ENCODE results near the gene AFG3L2.
"Not testable (repeated sequence)": the region's sequence is repeated elsewhere in the genome, so short reads cannot be mapped to it uniquely, and the experiment has no call there.

Gene AFG3L2

DNA sequence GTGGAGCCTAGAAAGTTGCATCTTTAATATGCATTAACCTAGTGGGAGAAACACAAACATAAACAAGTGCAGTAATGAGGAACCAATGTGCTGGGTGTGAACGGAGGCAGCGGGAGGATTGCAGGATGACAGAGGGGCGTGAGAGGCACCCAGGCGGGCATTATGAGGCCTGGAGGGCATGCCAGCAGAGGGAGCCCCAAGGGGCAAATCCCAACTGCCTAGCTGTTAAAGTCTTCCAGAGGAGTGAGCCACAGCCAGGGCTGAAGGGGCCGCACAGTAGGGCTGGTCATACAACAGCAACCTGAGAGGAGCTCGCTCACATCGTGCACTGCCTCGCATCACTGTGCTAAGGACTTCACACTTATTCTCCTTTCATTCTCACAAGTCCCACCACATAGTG, 17.4 kb upstream of the AFG3L2 start:
- DNase-seq, result no peak

DNA sequence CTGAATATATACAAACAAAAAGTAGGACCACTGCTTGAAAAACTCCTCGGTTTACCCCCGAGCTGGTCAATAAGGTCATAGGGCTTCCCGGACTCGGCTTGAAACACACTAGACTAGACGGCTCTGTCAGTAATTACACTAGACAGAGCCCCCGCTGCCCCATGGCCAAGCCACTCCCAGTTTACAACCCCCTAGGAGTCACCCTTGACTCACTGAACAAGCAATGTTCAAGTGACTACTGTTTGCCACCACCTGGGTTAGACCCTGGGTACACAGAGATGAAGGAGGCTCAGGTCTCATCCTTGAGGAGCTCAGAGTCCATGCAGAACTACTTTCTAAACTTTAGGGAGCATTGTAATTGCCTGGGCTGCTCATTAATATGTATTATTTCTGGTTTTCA, 17.0 kb upstream of the AFG3L2 start:
- no peak for DNase-seq

DNA sequence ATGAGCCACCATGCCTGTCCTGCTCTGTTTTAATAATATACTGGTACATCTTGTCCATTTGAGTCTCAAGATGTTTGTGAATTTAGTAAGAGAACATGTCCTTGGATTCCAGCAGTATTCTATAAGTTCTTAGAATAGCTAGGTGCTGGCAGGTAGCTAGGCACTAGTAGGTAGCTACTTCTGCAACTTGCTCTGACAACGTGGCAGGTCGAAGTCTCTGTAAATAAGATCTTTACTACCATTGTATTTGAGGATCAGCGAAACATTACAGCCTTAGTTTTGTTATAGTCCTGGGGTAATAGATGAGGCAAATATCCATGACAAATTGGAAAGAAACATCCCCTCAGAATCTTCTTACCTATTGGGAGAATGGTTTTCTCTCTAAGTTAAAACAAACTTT, 16.5 kb upstream of the AFG3L2 start:
- DNase-seq, result no peak

GRCh38 chr18:12391487-12392165, 14.6 kb upstream of the AFG3L2 start:
- DNase-seq, result no peak

- no peak for DNase-seq
Measured at GRCh38 chr18:12388442-12388841, 11.4 kb upstream of the AFG3L2 start.

GRCh38 chr18:12384261-12384660, 7.2 kb upstream of the AFG3L2 start:
- DNase-seq, result no peak

DNA sequence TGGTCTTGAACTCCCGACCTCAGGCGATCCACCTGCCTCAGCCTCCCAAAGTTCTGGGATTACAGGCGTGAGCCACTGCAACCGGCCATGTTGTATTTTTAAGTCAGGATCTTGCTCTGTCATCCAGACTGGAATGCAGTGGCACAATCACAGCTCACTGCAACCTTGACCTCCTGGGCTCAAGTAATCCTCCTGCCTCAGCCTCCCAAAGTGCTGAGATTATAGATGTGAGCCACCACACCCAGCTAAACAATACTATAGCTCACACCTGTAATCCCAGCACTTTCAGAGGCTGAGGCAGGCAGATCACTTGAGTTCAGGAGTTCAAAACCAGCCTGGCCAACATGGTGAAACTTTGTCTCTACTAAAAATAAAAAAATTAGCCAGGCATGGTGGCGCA, 6.7 kb upstream of the AFG3L2 start:
- DNase-seq, result not testable (repeated sequence)

DNA sequence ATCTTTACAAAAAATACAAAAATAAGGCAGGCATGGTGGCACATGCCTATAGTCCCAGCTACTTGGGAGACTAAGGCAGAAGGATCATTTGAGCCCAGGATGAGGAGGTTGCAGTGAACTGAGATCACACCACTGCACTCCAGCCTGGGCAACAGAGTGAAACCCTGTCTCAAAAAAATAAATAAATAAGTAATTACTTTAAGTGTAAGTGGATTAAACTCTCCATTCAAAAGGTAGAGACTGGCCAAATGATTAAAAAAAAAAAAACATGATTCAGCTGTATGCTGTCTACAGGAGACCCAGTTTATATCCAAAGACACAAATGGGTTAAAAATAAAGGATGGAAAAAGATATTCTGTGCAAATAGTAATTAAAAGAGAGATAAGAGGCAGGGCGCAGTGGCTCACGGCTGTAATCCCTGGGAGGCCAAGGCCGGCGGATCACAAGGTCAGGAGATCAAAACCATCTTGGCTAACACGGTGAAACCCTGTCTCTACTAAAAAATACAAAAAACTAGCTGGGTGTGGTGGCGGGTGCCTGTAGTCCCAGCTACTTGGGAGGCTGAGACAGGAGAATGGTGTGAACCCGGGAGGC, 5.3 kb upstream of the AFG3L2 start:
- DNase-seq, result not testable (repeated sequence)

DNA sequence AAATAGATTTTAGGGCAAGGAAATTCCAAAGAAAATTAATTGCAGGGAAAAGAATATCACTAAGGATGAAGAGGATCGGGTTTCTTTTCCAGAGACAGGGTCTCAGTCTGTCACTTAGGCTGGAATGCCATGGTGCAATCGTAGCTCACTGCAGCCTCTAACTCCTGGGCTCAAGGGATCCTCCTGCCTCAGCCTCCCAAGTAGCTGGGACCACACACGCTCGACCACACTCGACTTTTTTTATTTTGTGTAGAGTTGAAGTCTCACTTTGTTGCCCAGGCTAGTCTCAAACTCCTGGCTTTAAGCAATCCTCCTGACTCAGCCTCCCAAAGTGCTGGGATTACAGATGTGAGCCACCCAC, 1.2 kb upstream of the AFG3L2 start:
- DNase-seq, result not testable (repeated sequence)

- no peak for DNase-seq
Measured at GRCh38 chr18:12377556-12378197, 650 bp upstream of the AFG3L2 start.

GRCh38 chr18:12376034-12376753, 833 bp downstream of the AFG3L2 start:
- no peak for DNase-seq

DNA sequence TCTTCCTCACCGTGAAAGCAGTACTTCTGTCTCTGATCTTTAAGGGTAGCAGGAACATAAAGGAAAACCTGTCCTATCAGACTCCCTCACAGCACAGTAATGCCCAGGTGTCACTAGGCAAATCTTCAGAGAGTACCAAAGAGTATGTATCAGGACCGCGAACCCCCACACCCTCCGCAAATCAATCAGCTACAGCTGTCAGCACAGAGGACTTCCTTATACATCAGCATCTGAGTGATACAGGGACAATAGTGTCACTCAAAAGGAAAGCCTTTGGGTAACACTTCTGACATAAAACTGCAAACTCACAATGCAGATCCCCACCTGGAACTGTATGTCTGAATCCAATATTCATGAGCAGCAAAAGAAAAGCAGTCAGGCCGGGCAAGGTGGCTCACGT, 2.6 kb downstream of the AFG3L2 start:
- DNase-seq, result no peak

GRCh38 chr18:12373771-12374116, 3.3 kb downstream of the AFG3L2 start:
- DNase-seq, result no peak

- no peak for DNase-seq
Measured at GRCh38 chr18:12373116-12373770, 3.8 kb downstream of the AFG3L2 start.

DNA sequence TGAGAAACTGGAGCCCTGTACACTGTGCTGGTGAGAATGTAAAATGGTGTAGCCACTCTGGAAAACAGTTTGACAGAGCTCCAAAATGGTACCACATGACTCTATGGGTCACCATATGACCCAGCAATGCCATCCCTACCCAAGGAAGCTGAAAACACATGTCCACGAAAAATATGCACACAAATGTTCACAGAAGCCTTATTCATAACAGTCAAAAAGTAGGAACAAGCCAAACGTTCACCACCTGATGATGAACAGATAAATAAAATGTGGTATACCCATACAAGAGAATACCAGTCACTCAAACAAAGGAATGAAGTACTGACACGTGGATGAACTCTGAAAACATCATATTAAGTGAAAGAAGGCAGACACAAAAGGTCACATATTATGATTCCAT, 4.6 kb downstream of the AFG3L2 start:
- DNase-seq, result no peak

DNA sequence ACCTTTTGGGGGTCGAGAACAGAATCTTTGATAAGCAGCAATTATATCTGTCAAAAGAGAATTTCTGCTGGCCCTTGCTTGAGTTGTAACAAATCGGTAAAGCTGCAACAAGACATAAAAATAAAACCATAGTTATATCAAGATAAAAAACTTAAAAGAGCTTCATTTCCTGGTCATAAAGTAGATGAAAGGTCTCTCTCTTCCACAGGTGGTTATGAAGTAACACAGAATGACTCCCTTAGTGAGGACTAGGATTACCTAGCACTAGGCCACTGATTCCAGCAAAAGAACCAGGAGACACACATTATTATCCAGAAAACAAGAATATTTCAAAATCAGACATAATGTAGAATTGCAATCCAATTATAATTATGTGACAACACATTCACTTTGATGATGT, 5.4 kb downstream of the AFG3L2 start:
- DNase-seq, result no peak

DNA sequence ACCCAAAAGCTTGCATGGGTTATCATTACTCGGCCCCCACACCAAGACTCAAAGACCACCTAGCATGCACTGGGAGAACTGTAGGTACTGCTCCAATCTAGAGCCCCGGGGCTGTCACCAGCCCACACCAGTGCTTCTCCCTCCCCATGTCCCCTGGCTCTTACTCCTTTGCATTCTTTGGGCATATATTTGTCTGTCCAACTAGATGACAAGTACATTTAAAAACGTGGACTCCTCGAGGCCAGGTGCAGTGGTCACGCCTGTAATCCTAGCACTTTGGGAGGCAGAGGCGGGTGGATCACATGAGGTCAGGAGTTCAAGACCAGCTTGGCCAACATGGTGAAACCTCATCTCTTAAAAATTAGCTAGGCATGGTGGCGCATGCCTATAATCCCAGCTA, 7.8 kb downstream of the AFG3L2 start:
- no peak for DNase-seq

GRCh38 chr18:12366784-12367183, 10.2 kb downstream of the AFG3L2 start:
- no peak for DNase-seq

- no peak for DNase-seq
Measured at GRCh38 chr18:12366379-12366778, 10.6 kb downstream of the AFG3L2 start.

DNA sequence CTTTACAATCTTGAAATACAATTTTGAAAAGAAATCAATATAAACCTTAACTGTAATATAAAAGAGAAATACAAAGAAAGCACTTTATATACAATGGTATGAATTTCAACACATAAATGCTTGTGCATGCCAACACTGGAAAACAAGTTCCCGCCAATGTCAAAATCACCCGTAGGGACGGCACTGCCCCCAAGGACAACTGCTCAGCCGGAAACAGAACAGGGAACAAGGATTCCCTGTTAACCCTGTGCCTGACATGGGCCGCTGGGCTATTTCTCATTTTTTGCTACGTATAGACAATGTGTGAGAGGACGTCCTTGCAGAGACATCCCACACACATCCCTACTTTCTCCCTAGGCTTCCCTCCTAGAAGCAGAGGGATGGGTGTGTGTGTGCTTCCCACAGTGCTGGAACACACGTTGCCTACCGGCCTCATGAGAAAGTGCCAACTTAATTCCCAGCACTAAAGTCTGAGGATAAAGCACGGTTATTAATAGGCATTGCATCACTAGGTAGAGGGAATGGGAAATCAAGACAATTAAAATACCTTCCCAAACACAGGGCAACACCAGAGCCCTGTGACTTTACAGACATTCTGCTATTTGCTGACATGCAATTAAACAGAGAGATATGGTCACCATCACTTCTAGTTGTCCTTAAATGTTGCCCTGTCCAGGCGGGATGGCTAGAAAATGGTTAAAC, 14.4 kb downstream of the AFG3L2 start:
- no peak for DNase-seq

- DNase-seq, result no peak
Measured at GRCh38 chr18:12361770-12362378, 15.2 kb downstream of the AFG3L2 start.

DNA sequence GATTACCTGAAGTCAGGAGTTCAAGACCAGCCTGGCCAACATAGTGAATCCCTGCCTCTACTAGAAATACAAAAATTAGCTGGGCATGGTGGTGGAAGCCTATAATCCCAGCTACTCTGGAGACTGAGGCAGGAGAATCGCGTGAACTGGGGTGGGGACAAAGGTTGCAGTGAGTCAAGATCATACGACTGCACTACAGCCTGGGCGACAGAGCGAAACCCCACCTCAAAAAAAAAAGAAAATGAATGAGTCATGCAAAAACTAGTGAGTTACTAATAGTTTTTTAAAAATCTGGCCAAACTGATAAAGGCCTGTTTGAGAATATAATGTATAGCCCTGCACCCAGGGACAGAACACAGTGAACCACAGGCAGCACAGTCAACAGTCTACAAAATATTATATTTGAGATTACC, 17.5 kb downstream of the AFG3L2 start:
- no peak for DNase-seq
